ENCODE results near the gene THSD7B.
"Not testable (repeated sequence)": the region's sequence is repeated elsewhere in the genome, so short reads cannot be mapped to it uniquely, and the experiment has no call there.

THSD7B gene

GRCh38 chr2:136962105-136962725, 196.9 kb downstream of the THSD7B start:
- H3K4me2 ChIP-seq (ENCODE audit: low read length) = no peak overlapping the region
- no peaks in the 10 kb centered on the region for H3K9me3 ChIP-seq (ENCODE audit: control insufficient read depth, low read length)
- H3K79me2 ChIP-seq = no peaks in the 10 kb centered on the region
- no peaks in the 10 kb centered on the region for H3K27me3 ChIP-seq (ENCODE audit: control insufficient read depth, insufficient read depth, low read length)
- H3K9ac ChIP-seq = no peak overlapping the region
- H3K4me3 ChIP-seq (ENCODE audit: low read depth, low read length) = no peak overlapping the region
- no peaks in the 10 kb centered on the region for H3K36me3 ChIP-seq (ENCODE audit: control insufficient read depth, insufficient read depth, low read length)
- TF ChIP-seq, protein P1, sequence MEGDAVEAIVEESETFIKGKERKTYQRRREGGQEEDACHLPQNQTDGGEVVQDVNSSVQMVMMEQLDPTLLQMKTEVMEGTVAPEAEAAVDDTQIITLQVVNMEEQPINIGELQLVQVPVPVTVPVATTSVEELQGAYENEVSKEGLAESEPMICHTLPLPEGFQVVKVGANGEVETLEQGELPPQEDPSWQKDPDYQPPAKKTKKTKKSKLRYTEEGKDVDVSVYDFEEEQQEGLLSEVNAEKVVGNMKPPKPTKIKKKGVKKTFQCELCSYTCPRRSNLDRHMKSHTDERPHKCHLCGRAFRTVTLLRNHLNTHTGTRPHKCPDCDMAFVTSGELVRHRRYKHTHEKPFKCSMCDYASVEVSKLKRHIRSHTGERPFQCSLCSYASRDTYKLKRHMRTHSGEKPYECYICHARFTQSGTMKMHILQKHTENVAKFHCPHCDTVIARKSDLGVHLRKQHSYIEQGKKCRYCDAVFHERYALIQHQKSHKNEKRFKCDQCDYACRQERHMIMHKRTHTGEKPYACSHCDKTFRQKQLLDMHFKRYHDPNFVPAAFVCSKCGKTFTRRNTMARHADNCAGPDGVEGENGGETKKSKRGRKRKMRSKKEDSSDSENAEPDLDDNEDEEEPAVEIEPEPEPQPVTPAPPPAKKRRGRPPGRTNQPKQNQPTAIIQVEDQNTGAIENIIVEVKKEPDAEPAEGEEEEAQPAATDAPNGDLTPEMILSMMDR (IDR thresholded peaks at IDR 0.05) = no peak
- H3K27ac ChIP-seq = no peak overlapping the region
- H3K4me1 ChIP-seq = no peaks in the 10 kb centered on the region
- H2AFZ ChIP-seq = no peak overlapping the region

DNA sequence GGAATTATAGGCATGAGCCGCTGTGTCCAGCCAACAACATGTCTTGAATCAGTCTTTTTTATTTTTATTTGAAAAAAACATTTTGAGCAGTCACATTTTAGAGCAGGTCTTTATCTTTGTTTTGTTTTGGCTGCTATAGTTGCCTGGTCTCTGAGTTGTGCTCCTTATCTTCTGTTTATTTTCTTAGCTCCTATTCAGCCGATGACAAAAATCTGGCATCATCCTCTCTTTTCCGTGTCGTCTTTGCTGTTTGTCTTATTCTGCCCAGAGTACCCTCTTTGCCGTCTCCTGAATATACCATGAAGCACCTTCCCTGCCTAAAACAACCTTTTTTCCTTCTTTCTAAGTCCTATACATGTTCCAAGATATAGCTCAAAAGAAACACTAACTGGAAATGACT, 201.1 kb downstream of the THSD7B start:
- Histone ChIP-seq H3K27ac (no peak overlapping the region), H3K4me2 (ENCODE audit: low read length) (no peak overlapping the region), H3K36me3 (ENCODE audit: control insufficient read depth, insufficient read depth, low read length) (no peaks in the 10 kb centered on the region), H2AFZ (no peak overlapping the region), H3K9me3 (ENCODE audit: control insufficient read depth, low read length) (no peaks in the 10 kb centered on the region), H3K4me3 (ENCODE audit: low read depth, low read length) (no peak overlapping the region), H3K27me3 (ENCODE audit: control insufficient read depth, insufficient read depth, low read length) (no peaks in the 10 kb centered on the region), H3K4me1 (no peaks in the 10 kb centered on the region), H3K9ac (no peak overlapping the region), H3K79me2 (no peaks in the 10 kb centered on the region)
- TF ChIP-seq, protein P1 (IDR thresholded peaks at IDR 0.05) = no peak

GRCh38 chr2:136980303-136980702, 215.0 kb downstream of the THSD7B start:
- Histone ChIP-seq H3K27ac (no peak overlapping the region), H3K4me2 (ENCODE audit: low read length) (no peak overlapping the region), H3K79me2 (no peaks in the 10 kb centered on the region), H3K9ac (no peak overlapping the region), H3K4me1 (no peaks in the 10 kb centered on the region), H3K27me3 (ENCODE audit: control insufficient read depth, insufficient read depth, low read length) (no peaks in the 10 kb centered on the region), H3K4me3 (ENCODE audit: low read depth, low read length) (no peak overlapping the region), H3K36me3 (ENCODE audit: control insufficient read depth, insufficient read depth, low read length) (no peaks in the 10 kb centered on the region), H2AFZ (no peak overlapping the region), H3K9me3 (ENCODE audit: control insufficient read depth, low read length) (no peaks in the 10 kb centered on the region)
- TF ChIP-seq, protein P1 (IDR thresholded peaks at IDR 0.05) = no peak

GRCh38 chr2:136981689-136982088, 216.3 kb downstream of the THSD7B start:
- not testable (repeated sequence) for H3K27me3 ChIP-seq (ENCODE audit: control insufficient read depth, insufficient read depth, low read length); H3K9ac ChIP-seq; H3K4me3 ChIP-seq (ENCODE audit: low read depth, low read length); H3K27ac ChIP-seq; H3K79me2 ChIP-seq; H3K4me1 ChIP-seq; H3K9me3 ChIP-seq (ENCODE audit: control insufficient read depth, low read length); H2AFZ ChIP-seq; H3K36me3 ChIP-seq (ENCODE audit: control insufficient read depth, insufficient read depth, low read length); H3K4me2 ChIP-seq (ENCODE audit: low read length)

GRCh38 chr2:136985044-136985443, 219.7 kb downstream of the THSD7B start:
- Histone ChIP-seq H3K27ac (no peak overlapping the region), H3K4me3 (ENCODE audit: low read depth, low read length) (no peak overlapping the region), H3K9ac (no peak overlapping the region), H3K27me3 (ENCODE audit: control insufficient read depth, insufficient read depth, low read length) (no peaks in the 10 kb centered on the region), H2AFZ (no peak overlapping the region), H3K9me3 (ENCODE audit: control insufficient read depth, low read length) (no peaks in the 10 kb centered on the region), H3K79me2 (no peaks in the 10 kb centered on the region), H3K4me2 (ENCODE audit: low read length) (no peak overlapping the region), H3K36me3 (ENCODE audit: control insufficient read depth, insufficient read depth, low read length) (no peaks in the 10 kb centered on the region), H3K4me1 (no peaks in the 10 kb centered on the region)
- TF ChIP-seq, protein P1 (IDR thresholded peaks at IDR 0.05) = no peak
